ENCODE measurements around the gene SETD4.
"Not testable (repeated sequence)": the region's sequence is repeated elsewhere in the genome, so short reads cannot be mapped to it uniquely, and the experiment has no call there.

Gene SETD4

DNA sequence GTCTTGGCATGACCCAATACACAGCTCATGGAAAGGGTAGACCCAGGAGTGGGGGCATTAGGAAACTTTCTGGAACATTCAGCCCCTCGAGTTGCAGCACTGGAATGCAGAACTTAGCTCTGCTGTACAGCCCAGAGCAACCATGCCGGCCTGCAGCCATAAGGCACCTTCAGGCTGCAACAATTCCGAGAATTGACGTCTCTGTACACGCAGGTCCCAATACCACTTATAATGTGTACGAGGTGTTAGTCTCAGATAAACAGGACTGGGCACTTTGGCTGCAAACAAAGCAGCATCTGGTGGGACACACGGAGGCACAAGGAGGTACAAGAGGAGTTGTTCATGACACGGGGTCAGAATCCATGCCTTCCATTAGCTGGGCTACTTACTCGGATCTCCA, 17.4 kb upstream of the SETD4 start:
- no peak for DNase-seq (ENCODE audit: low read depth)
- H3K4me3 ChIP-seq (ENCODE audit: low read depth, low read length), result no peak overlapping the region
- TF ChIP-seq, protein P1, sequence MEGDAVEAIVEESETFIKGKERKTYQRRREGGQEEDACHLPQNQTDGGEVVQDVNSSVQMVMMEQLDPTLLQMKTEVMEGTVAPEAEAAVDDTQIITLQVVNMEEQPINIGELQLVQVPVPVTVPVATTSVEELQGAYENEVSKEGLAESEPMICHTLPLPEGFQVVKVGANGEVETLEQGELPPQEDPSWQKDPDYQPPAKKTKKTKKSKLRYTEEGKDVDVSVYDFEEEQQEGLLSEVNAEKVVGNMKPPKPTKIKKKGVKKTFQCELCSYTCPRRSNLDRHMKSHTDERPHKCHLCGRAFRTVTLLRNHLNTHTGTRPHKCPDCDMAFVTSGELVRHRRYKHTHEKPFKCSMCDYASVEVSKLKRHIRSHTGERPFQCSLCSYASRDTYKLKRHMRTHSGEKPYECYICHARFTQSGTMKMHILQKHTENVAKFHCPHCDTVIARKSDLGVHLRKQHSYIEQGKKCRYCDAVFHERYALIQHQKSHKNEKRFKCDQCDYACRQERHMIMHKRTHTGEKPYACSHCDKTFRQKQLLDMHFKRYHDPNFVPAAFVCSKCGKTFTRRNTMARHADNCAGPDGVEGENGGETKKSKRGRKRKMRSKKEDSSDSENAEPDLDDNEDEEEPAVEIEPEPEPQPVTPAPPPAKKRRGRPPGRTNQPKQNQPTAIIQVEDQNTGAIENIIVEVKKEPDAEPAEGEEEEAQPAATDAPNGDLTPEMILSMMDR (IDR thresholded peaks at IDR 0.05; ENCODE audit: insufficient read depth, low read depth, low read length, missing control alignments), result no peak

DNA sequence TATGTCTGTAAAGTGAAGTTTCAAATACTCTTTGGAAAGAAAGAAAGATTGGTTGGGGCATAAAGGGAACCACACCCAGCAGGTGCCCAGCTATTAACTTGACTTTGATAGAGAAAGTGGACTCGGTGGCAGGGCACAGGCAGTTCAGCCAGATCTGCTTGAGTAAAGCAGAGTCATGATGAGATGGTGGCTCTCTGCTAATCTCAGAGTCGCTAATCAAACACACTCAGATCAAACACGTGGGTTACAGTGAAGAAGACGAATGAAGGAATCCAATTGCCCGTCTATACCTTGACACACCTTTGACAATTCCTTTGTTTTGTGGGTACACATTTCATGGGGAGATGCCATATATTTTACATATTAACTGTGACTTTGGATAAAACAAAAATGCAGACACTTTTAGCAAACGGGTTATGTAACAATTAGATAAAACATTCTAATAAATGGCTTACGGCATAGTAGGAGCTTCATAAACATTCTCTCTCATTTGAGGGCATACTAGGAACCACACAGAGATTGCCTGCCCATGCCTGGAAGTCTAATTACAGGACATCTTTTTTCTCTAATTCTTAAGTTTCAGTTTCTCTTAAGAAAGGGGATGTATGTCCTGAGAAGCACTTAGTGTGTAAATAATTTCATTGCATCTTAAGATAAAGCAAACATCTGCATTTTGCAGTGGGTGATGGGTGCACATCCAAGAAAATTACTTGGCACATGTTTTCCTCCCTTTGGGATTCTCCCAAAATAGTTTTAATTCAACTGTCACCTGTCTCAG, 16.7 kb upstream of the SETD4 start:
- TF ChIP-seq, protein P1 (IDR thresholded peaks at IDR 0.05; ENCODE audit: insufficient read depth, low read depth, low read length, missing control alignments), result no peak
- DNase-seq (ENCODE audit: low read depth), result peak; percentile 13
- no peak overlapping the region for H3K4me3 ChIP-seq (ENCODE audit: low read depth, low read length)

DNA sequence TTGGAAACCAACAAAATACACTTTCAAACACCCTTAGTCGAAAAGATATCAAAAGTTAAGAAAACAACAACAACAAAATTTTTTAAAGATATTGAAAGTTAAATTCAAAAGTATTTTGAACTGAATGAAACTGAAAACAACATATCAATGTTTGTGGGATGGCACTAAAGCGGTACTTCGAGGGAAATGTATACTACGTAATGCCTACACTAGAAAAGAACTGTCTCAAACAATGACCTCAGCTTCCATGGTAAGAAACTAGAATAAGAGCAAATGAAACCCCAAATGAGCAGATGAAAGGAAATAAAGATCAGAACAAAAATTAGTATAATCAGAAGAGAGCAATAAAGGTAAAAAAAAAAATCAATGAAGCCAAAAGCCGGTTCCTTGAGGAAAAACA, 15.6 kb upstream of the SETD4 start:
- TF ChIP-seq, protein P1 (IDR thresholded peaks at IDR 0.05; ENCODE audit: insufficient read depth, low read depth, low read length, missing control alignments), result no peak
- no peak for DNase-seq (ENCODE audit: low read depth)
- no peak overlapping the region for H3K4me3 ChIP-seq (ENCODE audit: low read depth, low read length)

DNA sequence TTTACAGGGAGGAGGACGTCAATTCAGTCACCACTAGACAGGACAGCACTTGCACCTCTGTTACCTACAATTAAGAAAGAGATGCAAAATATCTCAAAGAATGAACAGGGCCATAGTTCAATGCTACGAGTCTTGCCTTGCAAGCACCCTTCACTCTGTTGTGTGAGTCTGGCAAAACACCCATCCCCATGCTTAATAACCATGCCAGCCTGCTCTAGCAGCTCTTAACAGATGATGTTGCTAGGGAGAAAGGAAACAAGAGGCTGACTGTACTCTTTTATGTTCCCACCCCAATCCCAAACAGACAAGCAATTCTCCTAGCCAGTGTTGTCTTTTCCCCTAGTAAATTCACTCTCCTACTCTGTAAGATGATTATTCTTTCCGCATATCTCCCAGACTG, 14.8 kb upstream of the SETD4 start:
- no peak for DNase-seq (ENCODE audit: low read depth)
- H3K4me3 ChIP-seq (ENCODE audit: low read depth, low read length), result no peak overlapping the region

DNA sequence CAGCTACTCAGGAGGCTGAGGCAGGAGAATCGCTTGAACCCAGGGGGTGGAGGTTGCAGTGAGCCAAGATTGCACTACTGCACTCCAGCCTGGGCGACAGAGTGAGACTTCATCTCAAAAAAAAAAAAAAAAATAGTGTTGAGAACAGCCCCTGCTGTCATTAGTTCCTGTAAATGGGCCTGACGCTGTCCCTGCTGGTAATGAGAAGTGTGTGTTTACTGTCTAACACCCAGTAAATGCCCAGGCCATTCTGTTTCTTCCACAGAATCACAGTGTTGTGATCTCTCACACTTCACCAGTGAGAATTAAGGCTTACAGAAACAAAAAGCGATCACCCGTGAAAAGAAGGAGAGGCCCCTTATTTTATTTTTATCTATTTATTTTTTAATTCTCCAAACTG, 13.6 kb upstream of the SETD4 start:
- not testable (repeated sequence) for H3K4me3 ChIP-seq (ENCODE audit: low read depth, low read length)

More for the DNA sequence above, 14.8 kb upstream of the SETD4 start:
- TF ChIP-seq, protein P1 (IDR thresholded peaks at IDR 0.05; ENCODE audit: insufficient read depth, low read depth, low read length, missing control alignments), result no peak

DNA sequence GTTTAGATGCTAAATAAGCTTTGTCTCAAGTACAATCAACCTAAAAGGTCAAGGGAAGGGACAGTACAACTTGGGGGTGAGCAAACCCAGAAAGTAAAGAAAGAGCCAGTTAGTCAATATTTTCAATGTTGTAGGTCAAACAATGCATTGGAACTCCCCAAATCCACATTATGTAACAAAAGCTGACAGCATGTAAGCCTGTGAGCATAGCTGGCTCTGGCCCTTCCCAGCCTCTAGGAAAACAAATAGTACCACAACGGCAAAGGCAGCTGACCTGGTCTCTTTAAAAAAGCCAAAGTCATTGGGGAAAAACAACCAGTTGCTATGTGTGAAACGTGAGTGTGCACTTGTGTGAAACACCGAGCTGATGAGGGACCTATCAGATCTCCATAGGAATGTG, 12.9 kb upstream of the SETD4 start:
- TF ChIP-seq, protein P1 (IDR thresholded peaks at IDR 0.05; ENCODE audit: insufficient read depth, low read depth, low read length, missing control alignments), result no peak
- no peak for DNase-seq (ENCODE audit: low read depth)
- H3K4me3 ChIP-seq (ENCODE audit: low read depth, low read length), result no peak overlapping the region

More for the DNA sequence above, 13.6 kb upstream of the SETD4 start:
- DNase-seq (ENCODE audit: low read depth), result not testable (repeated sequence)

DNA sequence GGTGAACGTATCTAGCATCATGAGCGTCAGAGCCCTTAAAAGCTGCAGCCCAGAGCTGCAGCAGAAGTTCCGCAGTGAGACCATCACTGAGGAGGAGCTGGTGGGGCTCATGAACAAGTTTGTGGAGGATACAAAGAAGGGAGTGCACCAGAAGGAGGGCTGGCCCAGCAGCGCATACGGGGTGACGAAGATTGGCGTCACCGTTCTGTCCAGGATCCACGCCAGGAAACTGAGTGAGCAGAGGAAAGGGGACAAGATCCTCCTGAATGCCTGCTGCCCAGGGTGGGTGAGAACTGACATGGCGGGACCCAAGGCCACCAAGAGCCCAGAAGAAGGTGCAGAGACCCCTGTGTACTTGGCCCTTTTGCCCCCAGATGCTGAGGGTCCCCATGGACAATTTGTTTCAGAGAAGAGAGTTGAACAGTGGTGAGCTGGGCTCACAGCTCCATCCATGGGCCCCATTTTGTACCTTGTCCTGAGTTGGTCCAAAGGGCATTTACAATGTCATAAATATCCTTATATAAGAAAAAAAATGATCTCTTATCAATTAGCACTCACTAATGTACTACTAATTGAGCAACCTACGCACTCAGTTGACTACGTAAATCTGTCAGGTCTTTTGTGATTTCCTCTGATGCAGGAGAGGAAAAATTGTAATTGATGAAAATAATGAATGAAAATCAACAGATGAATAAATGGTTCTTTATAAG, 12.3 kb upstream of the SETD4 start:
- DNase-seq (ENCODE audit: low read depth), result no peak
- H3K4me3 ChIP-seq (ENCODE audit: low read depth, low read length), result no peak overlapping the region
- TF ChIP-seq, protein P1 (IDR thresholded peaks at IDR 0.05; ENCODE audit: insufficient read depth, low read depth, low read length, missing control alignments), result no peak
